PFSK-1 (cell line): Measurements from ENCODE around the gene PTDSS2.

Source experiments
- FOXP2 ChIP-seq: optimal IDR thresholded peaks from 2 replicates; pipeline ENCODE3; 2011; ENCODE audit warnings: borderline replicate concordance, control low read depth, inconsistent platforms; ENCODE audit not compliant: insufficient read depth; ENCODE audit errors: extremely low read length, extremely low read depth
- POLR2AphosphoS5 ChIP-seq: IDR thresholded peaks from 2 replicates; pipeline ENCODE4 v1.6.1; 2012; ENCODE audit warnings: low read depth, mild to moderate bottlenecking, control low read depth, low read length, moderate library complexity
- REST ChIP-seq, 2 experiments: IDR thresholded peaks; 2 replicates each; pipeline versions ENCODE4 v1.6.1 to v1.8.0; 2011 to 2012; ENCODE audit warnings: low read depth in 2 of 2, low read length in 2 of 2, control low read depth in 1 of 2, inconsistent platforms in 1 of 2, mild to moderate bottlenecking in 1 of 2, moderate library complexity in 1 of 2; ENCODE audit not compliant: insufficient read depth in 1 of 2
- SIN3A ChIP-seq: IDR thresholded peaks from 2 replicates; pipeline ENCODE4 v1.6.1; 2012; ENCODE audit warnings: mild to moderate bottlenecking, low read length, moderate library complexity, borderline replicate concordance; ENCODE audit not compliant: insufficient read depth
- TAF1 ChIP-seq: IDR thresholded peaks from 2 replicates; pipeline ENCODE4 v1.6.1; 2012; ENCODE audit warnings: low read length, control low read depth, borderline replicate concordance; ENCODE audit not compliant: insufficient read depth

PTDSS2 gene

GRCh38 chr11:514606-515005 lies 64.5 kb downstream of the PTDSS2 start:
- no peak for TF ChIP-seq POLR2AphosphoS5
- no peak for TF ChIP-seq SIN3A
- no peak for TF ChIP-seq TAF1
- TF ChIP-seq REST (IDR thresholded peaks at IDR 0.05; ENCODE audit: insufficient read depth in 1 of 2, low read depth in 2 of 2, low read length in 2 of 2), result no peak

- no peak for TF ChIP-seq POLR2AphosphoS5
- TF ChIP-seq TAF1, result no peak
- TF ChIP-seq SIN3A, result no peak
- TF ChIP-seq FOXP2, result no peak
Observed at GRCh38 chr11:515131-515530, 65.1 kb downstream of the PTDSS2 start.

- no peak for TF ChIP-seq POLR2AphosphoS5
- TF ChIP-seq REST (IDR thresholded peaks at IDR 0.05; ENCODE audit: insufficient read depth in 1 of 2, low read depth in 2 of 2, low read length in 2 of 2), result no peak
- TF ChIP-seq SIN3A, result no peak
Observed at GRCh38 chr11:516400-516799, 66.3 kb downstream of the PTDSS2 start.

GRCh38 chr11:518463-519202 lies 68.6 kb downstream of the PTDSS2 start:
- TF ChIP-seq SIN3A (peak; percentile 18; the same call in 1 of the 2 replicates), REST (IDR thresholded peaks at IDR 0.05; ENCODE audit: insufficient read depth in 1 of 2, low read depth in 2 of 2, low read length in 2 of 2) (no peak), TAF1 (no peak), FOXP2 (peak; percentile 89), POLR2AphosphoS5 (no peak)

GRCh38 chr11:520428-521176 lies 70.5 kb downstream of the PTDSS2 start:
- TF ChIP-seq SIN3A (no peak), POLR2AphosphoS5 (no peak), TAF1 (no peak), REST (IDR thresholded peaks at IDR 0.05; ENCODE audit: insufficient read depth in 1 of 2, low read depth in 2 of 2, low read length in 2 of 2) (no peak), FOXP2 (no peak)
